NCI-H2171 (cell line): ENCODE results near the gene NBAS.
"Not testable (repeated sequence)": the region's sequence is repeated elsewhere in the genome, so short reads cannot be mapped to it uniquely, and the experiment has no call there.

Source experiments
- DNase-seq: peaks from one replicate; lab custom pipeline; 2025; lab: John Stamatoyannopoulos, UW

The NBAS gene

DNA sequence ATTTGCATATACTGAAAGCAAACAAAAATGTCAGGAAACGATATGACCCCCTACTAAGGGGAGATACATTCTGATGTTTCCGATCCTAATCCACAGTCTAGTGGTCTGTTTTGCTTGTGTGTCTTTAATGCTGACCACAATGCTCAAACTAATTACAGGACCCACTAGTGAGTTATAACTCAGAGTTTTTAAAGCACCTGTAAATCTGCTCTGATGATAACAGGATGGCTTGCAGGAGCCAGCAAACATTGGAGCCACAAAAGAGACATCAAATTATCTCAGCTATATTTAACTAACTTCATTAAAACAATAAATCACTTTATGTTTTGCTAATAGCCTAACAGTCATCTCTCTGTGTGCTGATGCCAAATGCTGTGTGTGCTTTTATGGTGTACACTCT lies 300.3 kb downstream of the NBAS start:
- no peak for DNase-seq

- DNase-seq, result no peak
Measured at GRCh38 chr2:15260196-15260595, 300.9 kb downstream of the NBAS start.

DNA sequence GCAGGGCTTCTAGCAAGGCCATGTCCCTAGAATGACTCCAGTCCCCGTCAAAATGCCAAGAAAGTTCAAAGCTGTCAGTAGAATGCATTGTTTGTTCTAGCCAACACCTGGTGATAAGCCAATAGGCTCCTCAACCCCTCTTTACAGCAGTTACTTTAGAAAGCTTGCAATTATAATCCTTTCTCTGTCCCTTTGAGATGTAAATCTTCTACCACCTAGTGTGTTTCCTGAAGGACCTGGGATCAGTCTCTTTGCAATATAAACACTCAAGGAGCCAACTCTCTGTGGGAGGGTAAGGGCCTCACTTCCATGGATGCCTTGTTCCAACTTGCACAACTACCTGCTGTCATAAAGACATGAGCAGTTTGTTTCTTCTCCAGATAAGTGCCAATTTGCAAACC lies 301.8 kb downstream of the NBAS start:
- no peak for DNase-seq

- not testable (repeated sequence) for DNase-seq
Measured at GRCh38 chr2:15258385-15258784, 302.7 kb downstream of the NBAS start.

GRCh38 chr2:15253835-15254286 lies 307.3 kb downstream of the NBAS start:
- no peak for DNase-seq

- DNase-seq, result no peak
Measured at GRCh38 chr2:15253247-15253646, 307.9 kb downstream of the NBAS start.

- DNase-seq, result no peak
Measured at GRCh38 chr2:15251753-15252152, 309.4 kb downstream of the NBAS start.

GRCh38 chr2:15250946-15251345 lies 310.2 kb downstream of the NBAS start:
- not testable (repeated sequence) for DNase-seq

- no peak for DNase-seq
Measured at GRCh38 chr2:15246870-15247269, 314.3 kb downstream of the NBAS start.

DNA sequence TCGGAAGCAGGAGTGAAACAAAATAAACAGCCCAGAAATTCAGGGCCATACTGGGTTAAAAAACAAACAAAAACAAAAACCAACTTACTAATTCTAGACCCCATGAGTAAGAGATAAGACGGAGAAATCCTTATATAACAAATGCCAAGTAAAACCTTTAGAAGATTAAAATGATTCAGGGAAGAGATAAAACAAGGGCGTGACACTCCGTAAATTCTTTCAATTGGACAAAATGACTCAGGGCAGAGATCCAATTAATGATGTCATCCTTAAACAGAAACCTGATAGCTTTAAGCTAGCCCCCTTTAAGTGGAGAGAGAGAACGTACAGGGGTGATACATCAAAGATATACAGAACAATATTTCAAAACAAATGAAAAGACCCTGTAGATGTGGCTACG lies 317.4 kb downstream of the NBAS start:
- peak; percentile 79 for DNase-seq

- DNase-seq, result peak; percentile 96
Measured at GRCh38 chr2:15242936-15243461, 318.1 kb downstream of the NBAS start.

GRCh38 chr2:15241929-15242328 lies 319.2 kb downstream of the NBAS start:
- DNase-seq, result no peak

DNA sequence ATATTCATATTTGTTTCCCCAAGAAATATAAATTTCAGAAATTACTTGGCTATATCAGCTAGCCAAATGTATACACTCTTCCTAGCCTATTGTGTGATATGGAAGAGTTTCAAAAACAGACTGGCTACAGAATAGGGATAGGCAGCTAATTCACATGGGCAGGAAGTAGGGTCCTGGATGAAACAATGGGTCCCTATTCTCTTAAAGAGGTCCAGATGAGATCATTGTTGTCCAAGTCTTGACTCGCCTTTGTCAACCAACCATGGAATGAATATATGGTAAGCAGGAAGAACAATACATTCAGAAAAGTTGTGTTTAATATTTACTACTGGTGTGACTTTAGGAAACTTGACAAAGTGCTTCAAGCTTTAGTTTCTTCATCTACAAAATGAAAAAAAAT lies 319.9 kb downstream of the NBAS start:
- no peak for DNase-seq

GRCh38 chr2:15238028-15238427 lies 323.1 kb downstream of the NBAS start:
- DNase-seq, result no peak

- DNase-seq, result no peak
Measured at GRCh38 chr2:15230599-15231192, 330.4 kb downstream of the NBAS start.

- DNase-seq, result no peak
Measured at GRCh38 chr2:15226661-15227060, 334.5 kb downstream of the NBAS start.

DNA sequence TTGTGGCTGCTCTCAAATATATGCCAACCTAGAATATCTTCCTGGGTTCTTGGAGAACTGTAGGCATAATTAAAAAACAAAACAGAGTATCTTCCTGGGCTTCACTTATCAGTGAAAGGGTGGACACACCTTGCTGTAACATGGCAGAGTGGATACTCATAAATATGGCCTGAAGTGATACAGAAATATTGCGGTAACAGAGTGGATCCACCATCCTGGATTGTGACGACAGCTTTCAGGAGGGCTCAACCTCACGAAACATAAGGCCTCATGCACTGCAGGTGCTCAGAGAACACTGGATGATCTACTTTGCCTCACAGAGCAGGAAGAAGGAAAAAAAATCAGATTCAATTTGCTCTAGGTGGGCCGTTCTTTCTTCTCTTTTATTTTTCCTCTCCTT lies 336.0 kb downstream of the NBAS start:
- no peak for DNase-seq

- no peak for DNase-seq
Measured at GRCh38 chr2:15224641-15225040, 336.5 kb downstream of the NBAS start.

- no peak for DNase-seq
Measured at GRCh38 chr2:15223887-15224286, 337.2 kb downstream of the NBAS start.

DNA sequence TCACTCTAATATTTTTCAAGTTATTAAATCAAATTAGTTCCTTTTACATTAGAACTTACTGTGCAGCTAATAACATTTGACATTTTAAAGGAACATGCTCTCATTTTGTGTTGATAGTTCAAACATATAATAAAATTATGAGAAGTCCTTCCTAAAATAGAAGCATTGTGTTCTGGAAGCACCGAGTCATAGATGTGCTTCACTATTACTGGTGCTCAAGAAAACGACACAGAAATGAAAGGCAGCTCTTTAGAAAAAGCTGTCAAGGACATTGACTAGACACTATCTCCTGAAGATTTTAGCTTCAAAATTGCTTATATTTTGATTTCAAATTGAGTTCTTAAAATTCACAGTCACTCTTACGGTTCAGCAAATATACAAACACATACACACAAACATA lies 338.3 kb downstream of the NBAS start:
- no peak for DNase-seq

DNA sequence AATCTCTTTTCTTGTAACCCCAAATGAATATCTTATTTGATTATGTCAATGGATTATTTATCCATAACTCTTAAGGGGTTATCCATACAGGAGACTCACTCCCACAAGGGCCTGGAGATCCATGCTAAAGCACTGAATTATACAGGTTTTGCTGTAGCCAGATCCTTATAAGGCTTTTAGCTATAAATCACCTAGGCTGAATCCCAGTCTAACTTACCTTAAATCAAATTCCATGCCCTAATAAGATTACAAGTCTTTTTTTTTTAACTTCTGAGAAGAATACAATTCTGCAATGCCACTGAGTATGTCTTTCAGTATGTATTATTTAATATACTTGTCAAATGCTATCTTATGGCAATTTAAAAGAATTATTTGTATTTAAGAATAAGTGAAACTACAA lies 340.5 kb downstream of the NBAS start:
- no peak for DNase-seq

- no peak for DNase-seq
Measured at GRCh38 chr2:15218423-15219086, 342.6 kb downstream of the NBAS start.

- no peak for DNase-seq
Measured at GRCh38 chr2:15212249-15212648, 348.9 kb downstream of the NBAS start.

- DNase-seq, result not testable (repeated sequence)
Measured at GRCh38 chr2:15210542-15210941, 350.6 kb downstream of the NBAS start.
